H1 (cell line): ENCODE data around the gene BABAM2. TPM values are rescaled to one million over a fixed set of nuclear protein-coding genes. Genes with fewer than 3 reads are reported as not detected.

Source experiments
- CTCF ChIA-PET: fragments of 300-600 bp; sonication (Branson Sonifier 250); formaldehyde crosslinking; loops from one replicate; lab custom pipeline; 2021; ENCODE audit not compliant: partially characterized antibody; lab: Charles Lee
- POLR2A ChIA-PET: fragments of 300-600 bp; sonication (Branson Sonifier 250); formaldehyde crosslinking; loops from one replicate; lab custom pipeline; 2021; ENCODE audit warnings: inconsistent platforms; ENCODE audit not compliant: partially characterized antibody; lab: Charles Lee
- DNase-seq, 2 experiments: peaks; one replicate each; pipeline versions ENCODE4 v3.0.0 to v3.0.0-alpha.2; 2010 to 2022; ENCODE audit warnings: low spot score in 2 of 2, low read depth in 1 of 2, mixed read lengths in 1 of 2
- FAIRE-seq: peaks from 2 replicates; lab custom pipeline; 2011; peaks lifted over from hg19 to GRCh38; lab: Jason Lieb, UNC
- H2AFZ ChIP-seq: 2 replicates; pipeline ENCODE4 v1.8.1; 2012; ENCODE audit warnings: low read length, inconsistent platforms
- H2AK5ac ChIP-seq: 2 replicates; pipeline ENCODE4 v1.6.1; 2013; ENCODE audit warnings: low read depth, low read length
- H2BK120ac ChIP-seq: replicated peaks from 2 replicates; pipeline ENCODE3; 2013; ENCODE audit warnings: low read depth, low read length, inconsistent platforms
- H2BK12ac ChIP-seq: 2 replicates; pipeline ENCODE4 v1.6.1; 2013; ENCODE audit warnings: low read depth, low read length
- H2BK15ac ChIP-seq: 2 replicates; pipeline ENCODE4 v1.6.1; 2013; ENCODE audit warnings: low read length
- H2BK20ac ChIP-seq: 2 replicates; pipeline ENCODE4 v1.6.1; 2013; ENCODE audit warnings: low read length
- H2BK5ac ChIP-seq: 2 replicates; pipeline ENCODE4 v1.6.1; 2013; ENCODE audit warnings: low read depth, low read length
- H3K14ac ChIP-seq: 2 replicates; pipeline ENCODE4 v1.6.1; 2013; ENCODE audit warnings: inconsistent platforms; ENCODE audit not compliant: insufficient read length
- H3K18ac ChIP-seq: 2 replicates; pipeline ENCODE4 v1.6.1; 2013; ENCODE audit warnings: low read length; ENCODE audit errors: extremely low read depth
- H3K23ac ChIP-seq: 2 replicates; pipeline ENCODE4 v1.6.1; 2013; ENCODE audit warnings: inconsistent platforms; ENCODE audit not compliant: insufficient read length
- H3K23me2 ChIP-seq: 2 replicates; pipeline ENCODE4 v1.6.1; 2013; ENCODE audit warnings: low read depth, low read length
- H3K27ac ChIP-seq: 2 replicates; pipeline ENCODE4 v1.6.1; 2011; ENCODE audit warnings: low read depth, low read length, inconsistent platforms
- H3K27me3 ChIP-seq, 4 experiments: replicated peaks in 1 of 4; 1 replicate in 1 of 4; 2 replicates in 3 of 4; pipeline versions ENCODE4 v1.6.1 to v1.8.1; 2011 to 2013; ENCODE audit warnings: low read length in 3 of 4, mild to moderate bottlenecking in 3 of 4, inconsistent platforms in 2 of 4, mixed read lengths in 2 of 4, moderate library complexity in 1 of 4; ENCODE audit not compliant: control insufficient read depth in 3 of 4, insufficient read depth in 3 of 4; ENCODE audit errors: extremely low read depth in 1 of 4
- H3K36me3 ChIP-seq, 4 experiments: 2 replicates each; pipeline versions ENCODE4 v1.6.1 to v1.8.1; 2011 to 2013; ENCODE audit warnings: mild to moderate bottlenecking in 4 of 4, low read length in 3 of 4, moderate library complexity in 2 of 4, control low read depth in 1 of 4, inconsistent platforms in 1 of 4; ENCODE audit not compliant: insufficient read depth in 4 of 4, control insufficient read depth in 2 of 4
- H3K4ac ChIP-seq: replicated peaks from 2 replicates; pipeline ENCODE3; 2013; ENCODE audit warnings: low read length, low read depth, mixed read lengths, inconsistent platforms; ENCODE audit not compliant: insufficient read length
- H3K4me1 ChIP-seq, 4 experiments: replicated peaks in 1 of 4; 1 replicate in 1 of 4; 2 replicates in 3 of 4; pipeline versions ENCODE4 v1.6.1 to v1.8.1; 2011 to 2013; ENCODE audit warnings: low read length in 3 of 4, inconsistent platforms in 2 of 4, mixed read lengths in 1 of 4; ENCODE audit not compliant: insufficient read depth in 4 of 4, control insufficient read depth in 3 of 4
- H3K4me2 ChIP-seq, 2 experiments: 2 replicates each; pipeline versions ENCODE4 v1.6.1 to v1.8.1; 2011 to 2013; ENCODE audit warnings: low read depth in 2 of 2, low read length in 2 of 2, control low read depth in 1 of 2, inconsistent platforms in 1 of 2, mild to moderate bottlenecking in 1 of 2; ENCODE audit not compliant: insufficient read depth in 1 of 2
- H3K4me3 ChIP-seq, 4 experiments: fragments of 200-600, 300-600 bp in 1 of 4; sonication (generic), shearing (Covaris generic), sonication (Bioruptor Twin) in 1 of 4; 2 replicates each; pipeline versions ENCODE4 v1.5.1 to v1.8.1; 2011 to 2016; ENCODE audit warnings: low read length in 4 of 4, low read depth in 3 of 4, control low read depth in 2 of 4, inconsistent platforms in 2 of 4, mild to moderate bottlenecking in 2 of 4, mixed read lengths in 1 of 4, moderate library complexity in 1 of 4; ENCODE audit not compliant: insufficient read depth in 2 of 4; ENCODE audit errors: extremely low read depth in 1 of 4
- H3K56ac ChIP-seq: replicated peaks from 2 replicates; pipeline ENCODE3; 2013; ENCODE audit warnings: low read depth, mild to moderate bottlenecking, mixed read lengths, low read length, inconsistent platforms; ENCODE audit not compliant: insufficient read length
- H3K79me1 ChIP-seq: 2 replicates; pipeline ENCODE4 v1.6.1; 2013; ENCODE audit warnings: low read depth, low read length, control low read depth
- H3K79me2 ChIP-seq, 2 experiments: 2 replicates each; pipeline versions ENCODE4 v1.6.1 to v1.8.1; 2012 to 2013; ENCODE audit warnings: low read length in 2 of 2, mild to moderate bottlenecking in 2 of 2, inconsistent platforms in 1 of 2; ENCODE audit not compliant: insufficient read depth in 2 of 2, control insufficient read depth in 1 of 2
- H3K9ac ChIP-seq, 4 experiments: replicated peaks in 1 of 4; 1 replicate in 1 of 4; 2 replicates in 3 of 4; pipeline versions ENCODE4 v1.6.1 to v1.8.1; 2011 to 2013; ENCODE audit warnings: low read depth in 3 of 4, low read length in 3 of 4, control low read depth in 2 of 4, mild to moderate bottlenecking in 2 of 4, moderate library complexity in 2 of 4, inconsistent platforms in 1 of 4; ENCODE audit errors: extremely low read depth in 1 of 4
- H3K9me3 ChIP-seq, 2 experiments: 2 replicates each; pipeline versions ENCODE4 v1.6.1 to v1.8.1; 2012 to 2013; ENCODE audit warnings: mild to moderate bottlenecking in 2 of 2, moderate library complexity in 2 of 2, control low read depth in 1 of 2, inconsistent platforms in 1 of 2, low read depth in 1 of 2, low read length in 1 of 2, mixed read lengths in 1 of 2; ENCODE audit not compliant: insufficient read depth in 2 of 2
- H4K20me1 ChIP-seq, 2 experiments: replicated peaks in 1 of 2; 2 replicates each; pipeline versions ENCODE3 to v1.8.1; 2011 to 2013; ENCODE audit warnings: inconsistent platforms in 2 of 2, low read length in 2 of 2, mild to moderate bottlenecking in 1 of 2; ENCODE audit not compliant: insufficient read depth in 2 of 2, control insufficient read depth in 1 of 2
- H4K5ac ChIP-seq: 2 replicates; pipeline ENCODE4 v1.6.1; 2013; ENCODE audit warnings: low read length, low read depth, mixed read lengths, inconsistent platforms; ENCODE audit not compliant: insufficient read length
- H4K8ac ChIP-seq: 2 replicates; pipeline ENCODE4 v1.8.0; 2013; ENCODE audit warnings: mild to moderate bottlenecking, moderate library complexity, low read length, inconsistent platforms; ENCODE audit not compliant: insufficient read depth; ENCODE audit errors: extremely low read depth
- H4K91ac ChIP-seq: replicated peaks from 2 replicates; pipeline ENCODE3; 2013; ENCODE audit warnings: low read length, mixed read lengths, inconsistent platforms; ENCODE audit not compliant: insufficient read length
- HDAC2 ChIP-seq, 2 experiments: fragments of 300-600 bp in 1 of 2; sonication (generic) in 1 of 2; IDR thresholded peaks; 2 replicates each; pipeline ENCODE4 v1.6.1; 2011 to 2012; ENCODE audit warnings: low read depth in 2 of 2, low read length in 2 of 2, mild to moderate bottlenecking in 2 of 2, moderate library complexity in 2 of 2, borderline replicate concordance in 1 of 2, inconsistent platforms in 1 of 2
- MAFK ChIP-seq: IDR thresholded peaks from 2 replicates; pipeline ENCODE4 v1.6.1; 2012; ENCODE audit warnings: low read depth, mild to moderate bottlenecking, improper control_type of control experiment, low read length
- POLR2AphosphoS5 ChIP-seq: IDR thresholded peaks from 2 replicates; pipeline ENCODE4 v1.6.1; 2011; ENCODE audit warnings: low read depth, low read length
- SP2 ChIP-seq: IDR thresholded peaks from 2 replicates; pipeline ENCODE4 v1.6.1; 2012; ENCODE audit warnings: mild to moderate bottlenecking, low read length, inconsistent platforms
- SP4 ChIP-seq: IDR thresholded peaks from 2 replicates; pipeline ENCODE4 v1.6.1; 2012; ENCODE audit warnings: low read length, inconsistent platforms
- SRF ChIP-seq: IDR thresholded peaks from 2 replicates; pipeline ENCODE4 v1.6.1; 2011; ENCODE audit warnings: mild to moderate bottlenecking, low read depth, low read length, moderate library complexity
- WGBS, 2 experiments: shearing (Covaris generic) in 1 of 2; methylation state at CpG; one replicate each; pipeline versions ENCODE4 v1.1.6 to v1.1.7; 2013 to 2015; ENCODE audit warnings: low lambda C conversion rate in 2 of 2, mixed read lengths in 2 of 2, inconsistent platforms in 1 of 2, low coverage in 1 of 2, missing lambda C conversion rate in 1 of 2; ENCODE audit not compliant: insufficient replicate concordance in 2 of 2, insufficient coverage in 1 of 2, insufficient read length in 1 of 2; ENCODE audit errors: extremely low coverage in 1 of 2, missing lambda C conversion rate in 1 of 2; 5-methylcytosine and 5-hydroxymethylcytosine counted together
- polyA plus RNA-seq, 7 experiments: library from polyadenylated mRNA; depleted of rRNA in 3 of 7; stranded (reverse) in 5 of 7; unstranded in 2 of 7; fragments of >200 nt in 5 of 7; fragments of 200-250 nt in 2 of 7; gene quantifications; 1 replicate in 5 of 7; 2 replicates in 1 of 7; 4 replicates in 1 of 7; pipeline versions ENCODE4 v1.2.1 to v1.2.3, GENCODE V29; 2011 to 2013; ENCODE audit warnings: missing spikeins in 2 of 7, mixed read lengths in 2 of 7
- total RNA-seq: library from RNA; stranded (reverse); fragmentation: NEBNext Ultra II Directional; extraction: Animal tissue kit (Norgen Biotek cat#: 25700); gene quantifications from 2 replicates; pipeline ENCODE4 v1.2.1, GENCODE V29; 2021
- TF ChIP-seq, protein P1 (sequence below): IDR thresholded peaks from 2 replicates; pipeline ENCODE4 v1.6.1; 2011; ENCODE audit warnings: low read depth, mild to moderate bottlenecking, low read length; ENCODE audit not compliant: insufficient read depth

The BABAM2 gene
- total and polyA plus RNA-seq, 2 of the 8 experiments (the other 6 are each of a cell fraction or from before 2014, with no cell fraction given) = 15.8 to 20.9 TPM

GRCh38 chr2:27912512-27912911, 22.0 kb downstream of the BABAM2 start:
- POLR2A ChIA-PET = interaction anchor here (1.1 kb wide), 1 partner anchor 7 kb away, joined by 3 read pairs; no protein-coding TSS in a partner anchor
- no peak overlapping the region for H4K5ac ChIP-seq
- H3K14ac ChIP-seq = no peak overlapping the region
- no peaks in the 10 kb centered on the region for H3K9me3 ChIP-seq
- no peak overlapping the region for H2BK120ac ChIP-seq
- no peak overlapping the region for H3K4ac ChIP-seq
- no peak overlapping the region for H3K23ac ChIP-seq
- H2AK5ac ChIP-seq = no peak overlapping the region
- FAIRE-seq (no peak), DNase-seq (no peak)
- no peaks in the 10 kb centered on the region for H3K36me3 ChIP-seq
- no peak overlapping the region for H3K18ac ChIP-seq
- H2BK15ac ChIP-seq = no peak overlapping the region
- no peaks in the 10 kb centered on the region for H3K23me2 ChIP-seq
- TF ChIP-seq HDAC2 (IDR thresholded peaks at IDR 0.05; ENCODE audit: borderline replicate concordance in 1 of 2, low read depth in 2 of 2, low read length in 2 of 2) (no peak), POLR2AphosphoS5 (no peak), MAFK (no peak), SRF (no peak), SP2 (no peak), SP4 (no peak)
- TF ChIP-seq, protein P1, sequence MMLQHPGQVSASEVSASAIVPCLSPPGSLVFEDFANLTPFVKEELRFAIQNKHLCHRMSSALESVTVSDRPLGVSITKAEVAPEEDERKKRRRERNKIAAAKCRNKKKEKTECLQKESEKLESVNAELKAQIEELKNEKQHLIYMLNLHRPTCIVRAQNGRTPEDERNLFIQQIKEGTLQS = no peak
- H4K91ac ChIP-seq = no peak overlapping the region
- no peak overlapping the region for H3K4me3 ChIP-seq
- no peak overlapping the region for H4K8ac ChIP-seq
- H2BK20ac ChIP-seq = no peak overlapping the region
- no peak overlapping the region for H3K4me2 ChIP-seq
- no peak overlapping the region for H2AFZ ChIP-seq
- 0 out of 7 replicates have a peak, but pooled peaks cover 0 to 2% (median 0%) of the 10 kb centered on the region in 4 experiments for H3K4me1 ChIP-seq
- CTCF ChIA-PET = no interaction called here
- WGBS, 2 experiments = 96% methylated on average over 2 of the region's 2 CpGs; no CpG with 5 or more reads in 1 of the 2 experiments
- H3K9ac ChIP-seq = no peak overlapping the region
- H3K27me3 ChIP-seq = no peaks in the 10 kb centered on the region
- H3K79me1 ChIP-seq = no peaks in the 10 kb centered on the region
- no peak overlapping the region for H2BK12ac ChIP-seq
- no peak overlapping the region for H3K56ac ChIP-seq
- no peak overlapping the region for H2BK5ac ChIP-seq
- no peak overlapping the region for H3K27ac ChIP-seq
- no peaks in the 10 kb centered on the region for H3K79me2 ChIP-seq
- H4K20me1 ChIP-seq = no peaks in the 10 kb centered on the region
